Measurements from ENCODE around the gene DISP1.

GRCh38 chr1:222815440-222815765, 564 bp downstream of the DISP1 start:
- no peak for TF ChIP-seq POLR2A (IDR thresholded peaks at IDR 0.05)
- TF ChIP-seq, protein P1, sequence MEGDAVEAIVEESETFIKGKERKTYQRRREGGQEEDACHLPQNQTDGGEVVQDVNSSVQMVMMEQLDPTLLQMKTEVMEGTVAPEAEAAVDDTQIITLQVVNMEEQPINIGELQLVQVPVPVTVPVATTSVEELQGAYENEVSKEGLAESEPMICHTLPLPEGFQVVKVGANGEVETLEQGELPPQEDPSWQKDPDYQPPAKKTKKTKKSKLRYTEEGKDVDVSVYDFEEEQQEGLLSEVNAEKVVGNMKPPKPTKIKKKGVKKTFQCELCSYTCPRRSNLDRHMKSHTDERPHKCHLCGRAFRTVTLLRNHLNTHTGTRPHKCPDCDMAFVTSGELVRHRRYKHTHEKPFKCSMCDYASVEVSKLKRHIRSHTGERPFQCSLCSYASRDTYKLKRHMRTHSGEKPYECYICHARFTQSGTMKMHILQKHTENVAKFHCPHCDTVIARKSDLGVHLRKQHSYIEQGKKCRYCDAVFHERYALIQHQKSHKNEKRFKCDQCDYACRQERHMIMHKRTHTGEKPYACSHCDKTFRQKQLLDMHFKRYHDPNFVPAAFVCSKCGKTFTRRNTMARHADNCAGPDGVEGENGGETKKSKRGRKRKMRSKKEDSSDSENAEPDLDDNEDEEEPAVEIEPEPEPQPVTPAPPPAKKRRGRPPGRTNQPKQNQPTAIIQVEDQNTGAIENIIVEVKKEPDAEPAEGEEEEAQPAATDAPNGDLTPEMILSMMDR (IDR thresholded peaks at IDR 0.05): no peak

Data from lower leg skin (tissue), 3 donors.